Esophagus squamous epithelium (tissue), 5 donors: ENCODE results near the gene RACK1. TPM values are rescaled to one million over a fixed set of nuclear protein-coding genes. Genes with fewer than 3 reads are reported as not detected.

ENCODE experiments used
- DNase-seq: peaks from one replicate; lab custom pipeline; 2025; lab: John Stamatoyannopoulos, UW
- H3K27ac ChIP-seq, 4 donors: fragments of 200-600 bp; sonication (generic); one replicate each; pipeline ENCODE4 v1.5.1; 2016 to 2019; ENCODE audit warnings: mild to moderate bottlenecking in 1 of 4
- H3K27me3 ChIP-seq, 4 donors: fragments of 200-600 bp; sonication (generic); 1 replicate in 3 of 4; 2 replicates in 1 of 4; pipeline versions ENCODE4 v1.5.1 to v1.6.0; 2017 to 2021; ENCODE audit warnings: antibody characterized with exemption in 1 of 4
- H3K36me3 ChIP-seq, 3 donors: fragments of 200-600 bp; sonication (generic); one replicate each; pipeline ENCODE4 v1.5.1; 2016 to 2019
- H3K4me1 ChIP-seq, 3 donors: fragments of 200-600 bp; sonication (generic); one replicate each; pipeline ENCODE4 v1.5.1; 2017 to 2019
- H3K4me3 ChIP-seq, 4 donors: fragments of 200-600 bp; sonication (generic); 1 replicate in 3 of 4; 2 replicates in 1 of 4; pipeline ENCODE4 v1.5.1; 2016 to 2019; ENCODE audit warnings: mild to moderate bottlenecking in 2 of 4, moderate library complexity in 1 of 4
- H3K9me3 ChIP-seq, 3 donors: fragments of 200-600 bp; sonication (generic); one replicate each; pipeline ENCODE4 v1.5.1; 2016 to 2019
- POLR2A ChIP-seq, 4 donors: fragments of 450-650 bp; IDR thresholded peaks; one replicate each; pipeline ENCODE4 v1.6.1; 2017; ENCODE audit warnings: antibody characterized with exemption in 4 of 4, mild to moderate bottlenecking in 4 of 4, moderate library complexity in 3 of 4
- WGBS, 2 donors: methylation state at CpG; one replicate each; pipeline ENCODE4 v1.1.5; 2018; 5-methylcytosine and 5-hydroxymethylcytosine counted together
- intact Hi-C: fragments of 100-400 bp; cut with DNase I; formaldehyde crosslinking; loops from one replicate; pipeline ENCODE4 v1.15.0; 2022
- total RNA-seq, 4 donors: library from RNA; depleted of rRNA; stranded (reverse); fragments of >200 nt; gene quantifications; one replicate each; pipeline ENCODE4 v1.1.0, GENCODE V29; 2016
- TF ChIP-seq, protein P1 (sequence below), 6 experiments: fragments of 450-650 bp in 4 of 6; fragments of 200-600 bp in 2 of 6; sonication (generic) in 2 of 6; IDR thresholded peaks; one replicate each; pipeline ENCODE4 v1.5.1; 2016 to 2019; ENCODE audit warnings: antibody characterized with exemption in 6 of 6, mild to moderate bottlenecking in 4 of 6, moderate library complexity in 4 of 6
- donor health status: DM: yes; HTN: yes; CAD: no.

RACK1 gene
- total RNA-seq, 4 donors from 2014 or later = 1,705 to 2,735 (median 2,064) TPM

DNA sequence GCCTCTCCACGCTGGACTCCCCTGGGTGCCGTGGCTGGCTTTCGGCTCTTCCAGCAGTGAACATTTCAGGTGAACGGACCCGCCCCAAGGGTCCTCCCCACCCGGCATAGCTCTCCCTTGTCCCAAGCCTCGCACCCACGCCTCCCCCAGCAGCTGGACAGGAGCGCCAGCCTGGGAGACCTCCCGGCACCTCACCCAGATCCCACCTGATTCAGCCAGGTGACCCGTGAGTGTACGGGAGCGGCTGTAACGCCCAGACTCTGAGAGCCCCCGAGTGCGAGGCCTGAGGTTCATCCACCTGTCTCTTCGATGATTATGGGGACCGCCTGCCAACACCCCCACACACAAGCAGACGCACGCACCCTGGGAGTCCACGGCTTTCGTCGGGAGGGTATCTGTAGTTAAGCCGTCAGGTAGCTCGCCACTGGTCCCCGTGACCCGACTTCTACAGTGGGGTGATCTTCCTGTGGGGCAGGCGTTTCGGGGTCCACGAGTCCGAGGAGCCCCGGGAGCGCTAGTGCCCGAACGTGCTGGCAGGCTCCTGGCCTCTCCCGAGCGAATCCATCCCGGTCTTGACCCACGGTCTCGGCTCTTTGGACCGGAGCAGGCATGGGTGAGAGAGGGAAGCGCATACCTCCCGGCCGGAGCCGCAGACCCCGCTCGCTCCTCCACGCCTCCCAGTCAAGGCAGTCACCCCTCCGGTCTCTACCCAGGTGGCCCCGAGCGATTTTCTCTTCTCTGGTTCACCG, 53.6 kb downstream of the RACK1 start:
- H3K36me3 ChIP-seq = peaks cover 0 to 14% (median 0%) of the 10 kb centered on the region in 3 donors
- H3K27ac ChIP-seq = peak overlapping the region; percentile 90 to 93 (median 90)
- H3K9me3 ChIP-seq = no peaks in the 10 kb centered on the region
- H3K4me3 ChIP-seq = peak overlapping the region; percentile 64 to 96 (median 82)
- intact Hi-C loops = loop anchor here (10.0 kb wide), 1 partner anchor 75 kb away; the partner anchor contains the start of gene TRIM52
- TF ChIP-seq, protein P1, sequence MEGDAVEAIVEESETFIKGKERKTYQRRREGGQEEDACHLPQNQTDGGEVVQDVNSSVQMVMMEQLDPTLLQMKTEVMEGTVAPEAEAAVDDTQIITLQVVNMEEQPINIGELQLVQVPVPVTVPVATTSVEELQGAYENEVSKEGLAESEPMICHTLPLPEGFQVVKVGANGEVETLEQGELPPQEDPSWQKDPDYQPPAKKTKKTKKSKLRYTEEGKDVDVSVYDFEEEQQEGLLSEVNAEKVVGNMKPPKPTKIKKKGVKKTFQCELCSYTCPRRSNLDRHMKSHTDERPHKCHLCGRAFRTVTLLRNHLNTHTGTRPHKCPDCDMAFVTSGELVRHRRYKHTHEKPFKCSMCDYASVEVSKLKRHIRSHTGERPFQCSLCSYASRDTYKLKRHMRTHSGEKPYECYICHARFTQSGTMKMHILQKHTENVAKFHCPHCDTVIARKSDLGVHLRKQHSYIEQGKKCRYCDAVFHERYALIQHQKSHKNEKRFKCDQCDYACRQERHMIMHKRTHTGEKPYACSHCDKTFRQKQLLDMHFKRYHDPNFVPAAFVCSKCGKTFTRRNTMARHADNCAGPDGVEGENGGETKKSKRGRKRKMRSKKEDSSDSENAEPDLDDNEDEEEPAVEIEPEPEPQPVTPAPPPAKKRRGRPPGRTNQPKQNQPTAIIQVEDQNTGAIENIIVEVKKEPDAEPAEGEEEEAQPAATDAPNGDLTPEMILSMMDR (IDR thresholded peaks at IDR 0.05) = no peak
- TF ChIP-seq POLR2A (IDR thresholded peaks at IDR 0.05) = no peak
- 0% methylated on average over 16 of the region's 52 CpGs; no CpG with 5 or more reads in 1 of the 2 donors for WGBS, 2 donors
- peaks cover 7 to 62% (median 10%) of the 10 kb centered on the region in 3 donors for H3K4me1 ChIP-seq
- H3K27me3 ChIP-seq = no peaks in the 10 kb centered on the region
- DNase-seq = no peak

DNA sequence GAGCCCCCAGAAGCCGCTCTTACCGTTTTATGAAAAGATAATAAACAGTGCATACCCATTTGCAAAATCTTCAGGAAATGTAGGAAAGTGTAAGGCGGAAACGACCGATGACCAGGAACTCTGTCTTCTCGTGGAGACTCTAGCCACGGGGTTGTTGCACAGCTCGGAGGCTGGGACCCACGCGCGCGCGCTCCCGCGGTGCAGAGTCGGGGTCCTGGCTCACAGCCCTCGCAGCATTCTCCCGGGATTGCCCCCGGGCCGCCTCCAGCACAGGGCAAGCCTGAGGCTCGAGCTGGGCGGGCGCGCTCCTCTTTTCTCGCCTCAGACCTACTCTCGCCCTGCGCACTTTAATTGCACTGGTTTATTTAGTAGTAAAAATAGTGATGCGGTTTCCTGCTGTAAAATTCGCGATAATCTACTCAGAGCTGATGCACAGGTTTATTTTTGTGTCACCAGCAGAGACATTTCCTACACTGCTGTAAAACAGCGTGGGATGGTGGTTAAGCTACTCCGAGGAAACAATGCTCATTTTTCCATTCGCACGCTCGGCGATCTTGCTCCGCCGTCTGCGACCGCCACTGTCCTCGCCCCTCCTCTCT, 54.2 kb downstream of the RACK1 start:
- H3K27ac ChIP-seq = peak overlapping the region; percentile 90 to 93 (median 90)
- H3K27me3 ChIP-seq = no peaks in the 10 kb centered on the region
- peaks cover 0 to 7% (median 0%) of the 10 kb centered on the region in 3 donors for H3K36me3 ChIP-seq
- DNase-seq = no peak
- TF ChIP-seq POLR2A (IDR thresholded peaks at IDR 0.05) = no peak
- TF ChIP-seq, protein P1 (IDR thresholded peaks at IDR 0.05) = no peak
- intact Hi-C loops = loop anchor here (10.0 kb wide), 1 partner anchor 75 kb away; the partner anchor contains the start of gene TRIM52
- peak overlapping the region; percentile 64 to 96 (median 82) for H3K4me3 ChIP-seq
- H3K4me1 ChIP-seq = peaks cover 12 to 69% (median 12%) of the 10 kb centered on the region in 3 donors
- H3K9me3 ChIP-seq = no peaks in the 10 kb centered on the region
- WGBS, 2 donors = 0% methylated on average over 22 to 36 of the region's 41 CpGs

DNA sequence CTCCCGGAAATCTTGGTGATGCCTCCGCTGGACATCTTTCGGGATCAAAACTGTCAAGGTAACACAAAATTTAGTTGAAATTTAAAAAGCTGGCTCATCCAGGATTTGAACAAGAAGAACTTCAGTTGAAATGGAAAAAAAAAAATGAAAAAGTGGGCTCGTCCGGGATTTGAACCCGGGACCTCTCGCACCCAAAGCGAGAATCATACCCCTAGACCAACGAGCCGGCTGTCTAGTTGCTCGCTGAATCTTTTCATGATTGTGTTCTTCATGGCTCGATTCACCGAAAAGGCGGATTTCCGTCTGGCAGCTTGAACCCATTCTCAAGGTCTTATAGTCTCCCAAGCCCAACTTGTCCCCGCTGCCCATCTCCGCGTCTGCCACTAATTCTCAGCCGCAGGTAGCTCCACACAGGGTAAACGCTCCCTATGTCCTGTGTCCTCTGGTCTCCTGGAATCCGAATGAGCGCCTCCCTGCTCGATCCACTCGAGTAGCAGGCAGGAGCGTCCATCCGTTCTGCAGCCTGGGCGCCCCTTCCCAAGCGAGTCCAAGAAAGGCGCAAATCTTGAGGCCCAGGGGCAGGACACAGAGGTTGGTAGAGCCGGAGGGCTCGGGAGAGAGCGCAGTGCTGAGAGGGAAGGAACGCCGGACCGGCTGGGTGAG, 54.9 kb downstream of the RACK1 start:
- peaks cover 0 to under 1% (median 0%) of the 10 kb centered on the region in 3 donors for H3K36me3 ChIP-seq
- no peak for DNase-seq
- intact Hi-C loops = loop anchor here (10.0 kb wide), 1 partner anchor 76 kb away; the partner anchor contains the start of gene TRIM52
- TF ChIP-seq, protein P1 (IDR thresholded peaks at IDR 0.05) = no peak
- no peak for TF ChIP-seq POLR2A (IDR thresholded peaks at IDR 0.05)
- peak overlapping the region; percentile 64 to 96 (median 82) for H3K4me3 ChIP-seq
- H3K27ac ChIP-seq = peak overlapping the region; percentile 90 to 93 (median 90)
- H3K9me3 ChIP-seq = no peaks in the 10 kb centered on the region
- H3K27me3 ChIP-seq = no peaks in the 10 kb centered on the region
- peaks cover 12 to 75% (median 19%) of the 10 kb centered on the region in 3 donors for H3K4me1 ChIP-seq
- WGBS, 2 donors = 0% methylated on average over 22 to 26 of the region's 35 CpGs

DNA sequence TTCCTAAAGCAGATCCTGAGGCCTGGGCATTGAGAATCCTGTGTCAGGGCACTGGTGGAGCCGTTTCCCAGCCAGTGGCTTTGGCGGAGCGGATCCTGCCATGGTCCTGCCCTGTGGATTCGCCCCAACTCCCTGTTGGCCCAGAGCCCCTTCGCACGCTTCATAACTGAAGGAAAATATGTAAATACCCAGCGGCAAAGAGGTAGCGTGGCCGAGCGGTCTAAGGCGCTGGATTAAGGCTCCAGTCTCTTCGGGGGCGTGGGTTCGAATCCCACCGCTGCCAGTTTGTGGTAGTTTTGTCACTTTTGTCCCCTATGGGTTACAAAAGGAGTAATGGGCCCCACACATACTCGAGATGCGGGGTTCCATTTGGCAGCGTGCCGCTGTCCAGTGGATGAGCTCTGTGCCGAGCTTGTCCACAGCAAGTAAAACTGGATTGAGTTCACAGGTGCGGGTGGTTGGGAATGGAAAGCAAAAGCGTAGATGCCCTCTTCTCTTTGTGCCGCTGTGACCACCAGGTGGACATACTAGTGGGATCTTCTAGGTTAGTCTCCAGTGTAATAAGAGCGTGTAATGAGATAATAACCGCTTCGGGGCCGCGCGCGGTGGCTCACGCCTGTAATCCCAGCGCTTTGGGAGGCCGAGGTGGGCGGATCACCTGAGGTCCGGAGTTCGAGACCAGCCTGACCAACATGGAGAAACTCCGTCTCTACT, 56.0 kb downstream of the RACK1 start:
- DNase-seq = no peak
- Histone ChIP-seq H3K9me3 (no peaks in the 10 kb centered on the region), H3K4me3 (peak overlapping the region; percentile 64 to 96 (median 82)), H3K27me3 (no peaks in the 10 kb centered on the region), H3K27ac (peak overlapping the region; percentile 37 to 93 (median 90)), H3K36me3 (no peaks in the 10 kb centered on the region), H3K4me1 (peaks cover 10 to 74% (median 24%) of the 10 kb centered on the region in 3 donors)
- WGBS, 2 donors = 2 to 8% methylated on average over 27 to 32 of the region's 37 CpGs
- TF ChIP-seq POLR2A (IDR thresholded peaks at IDR 0.05) = no peak
- TF ChIP-seq, protein P1 (IDR thresholded peaks at IDR 0.05) = peak in 2 of 6 experiments; percentile 14 to 36
- intact Hi-C loops = loop anchor here (10.0 kb wide), 1 partner anchor 77 kb away; the partner anchor contains the start of gene TRIM52
